Activated B cell treated with CpG ODN at 0.5 μM for 24 hours (primary cell): ENCODE results near the gene PRKN. TPM values are rescaled to one million over a fixed set of nuclear protein-coding genes. Genes with fewer than 3 reads are reported as not detected.

Experiments
- ATAC-seq: fragments of 200-7000 bp; cut with Tn5 transposase; one replicate; pipeline ENCODE4 v1.10.0; 2021; ENCODE audit warnings: low read depth, mild to moderate bottlenecking, moderate library complexity
- CTCF ChIA-PET: fragments of 350-600 bp; sonication (Branson Sonifier 250); formaldehyde crosslinking; loops from one replicate; lab custom pipeline; 2021; ENCODE audit warnings: antibody characterized with exemption; lab: Charles Lee
- POLR2A ChIA-PET: fragments of 350-600 bp; sonication (Branson Sonifier 250); formaldehyde crosslinking; loops from one replicate; lab custom pipeline; 2021; ENCODE audit warnings: antibody characterized with exemption; lab: Charles Lee
- DNase-seq: peaks from one replicate; pipeline ENCODE4 v3.0.0; 2022
- H3K27ac Mint-ChIP-seq: one replicate; pipeline ENCODE4 v1.8.0; 2020; ENCODE audit warnings: mixed read lengths
- H3K27me3 Mint-ChIP-seq: one replicate; pipeline ENCODE4 v1.8.0; 2021; ENCODE audit warnings: mixed read lengths
- H3K36me3 Mint-ChIP-seq: one replicate; pipeline ENCODE4 v1.8.0; 2021; ENCODE audit warnings: low read depth, mixed read lengths
- H3K4me1 Mint-ChIP-seq: one replicate; pipeline ENCODE4 v1.8.0; 2021; ENCODE audit warnings: mixed read lengths
- H3K4me3 Mint-ChIP-seq: one replicate; pipeline ENCODE4 v1.8.0; 2020; ENCODE audit warnings: mild to moderate bottlenecking, mixed read lengths
- H3K9me3 Mint-ChIP-seq: one replicate; pipeline ENCODE4 v1.8.0; 2020; ENCODE audit warnings: mixed read lengths
- intact Hi-C: fragments of 100-400 bp; cut with micrococcal nuclease; formaldehyde crosslinking; loops from one replicate; pipeline ENCODE4 v1.15.1; 2024
- total RNA-seq: library from RNA; stranded (reverse); gene quantifications from 2 replicates; pipeline ENCODE4 v1.2.3, GENCODE V29; 2022
- TF ChIP-seq, protein P1 (sequence below): fragments of 200-600 bp; IDR thresholded peaks from one replicate; pipeline ENCODE4 v1.8.0; 2022; ENCODE audit warnings: antibody characterized with exemption, mild to moderate bottlenecking

PRKN gene
- total RNA-seq, 1 donor from 2014 or later = 2.3 TPM

DNA sequence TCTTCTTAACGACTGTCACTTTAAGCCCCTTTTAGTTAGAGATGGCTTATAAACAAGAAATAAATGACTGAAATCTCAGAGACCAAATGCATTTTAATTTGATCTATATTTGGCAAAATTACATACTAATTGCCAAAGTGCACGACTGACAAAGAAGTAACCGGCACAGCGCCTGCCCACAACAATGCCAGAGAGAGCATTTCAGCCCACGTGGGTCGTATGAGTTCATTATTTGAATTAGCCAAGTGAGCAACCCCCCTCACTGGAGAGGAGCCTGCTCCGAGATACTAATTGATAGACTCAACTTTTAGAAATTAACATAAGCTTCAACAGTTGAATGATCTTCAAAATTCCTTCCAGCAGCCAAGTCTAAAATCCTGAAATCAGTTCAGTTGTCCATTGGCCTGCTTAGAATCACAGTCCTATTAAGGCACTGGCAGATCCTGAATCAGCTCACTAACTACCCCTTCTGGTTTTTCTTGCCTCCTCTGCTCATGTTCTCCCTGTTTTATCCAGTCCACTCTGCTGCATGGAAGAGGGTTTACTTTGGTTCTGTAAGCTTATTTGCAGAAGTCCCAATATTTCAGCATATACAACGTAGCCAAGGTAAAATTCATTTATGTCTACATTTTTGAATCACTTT is 934.6 kb downstream of the PRKN start:
- no peaks in the 10 kb centered on the region for H3K27me3 Mint-ChIP-seq
- TF ChIP-seq, protein P1, sequence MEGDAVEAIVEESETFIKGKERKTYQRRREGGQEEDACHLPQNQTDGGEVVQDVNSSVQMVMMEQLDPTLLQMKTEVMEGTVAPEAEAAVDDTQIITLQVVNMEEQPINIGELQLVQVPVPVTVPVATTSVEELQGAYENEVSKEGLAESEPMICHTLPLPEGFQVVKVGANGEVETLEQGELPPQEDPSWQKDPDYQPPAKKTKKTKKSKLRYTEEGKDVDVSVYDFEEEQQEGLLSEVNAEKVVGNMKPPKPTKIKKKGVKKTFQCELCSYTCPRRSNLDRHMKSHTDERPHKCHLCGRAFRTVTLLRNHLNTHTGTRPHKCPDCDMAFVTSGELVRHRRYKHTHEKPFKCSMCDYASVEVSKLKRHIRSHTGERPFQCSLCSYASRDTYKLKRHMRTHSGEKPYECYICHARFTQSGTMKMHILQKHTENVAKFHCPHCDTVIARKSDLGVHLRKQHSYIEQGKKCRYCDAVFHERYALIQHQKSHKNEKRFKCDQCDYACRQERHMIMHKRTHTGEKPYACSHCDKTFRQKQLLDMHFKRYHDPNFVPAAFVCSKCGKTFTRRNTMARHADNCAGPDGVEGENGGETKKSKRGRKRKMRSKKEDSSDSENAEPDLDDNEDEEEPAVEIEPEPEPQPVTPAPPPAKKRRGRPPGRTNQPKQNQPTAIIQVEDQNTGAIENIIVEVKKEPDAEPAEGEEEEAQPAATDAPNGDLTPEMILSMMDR = no peak
- H3K4me3 Mint-ChIP-seq = no peak overlapping the region
- H3K36me3 Mint-ChIP-seq = no peaks in the 10 kb centered on the region
- CTCF ChIA-PET = no interaction called here
- POLR2A ChIA-PET = interaction anchor here (0.6 kb wide), 1 partner anchor 203 kb away, joined by 3 read pairs; no protein-coding TSS in a partner anchor
- peaks cover 7% of the 10 kb centered on the region for H3K9me3 Mint-ChIP-seq
- no peak overlapping the region for H3K27ac Mint-ChIP-seq
- no peaks in the 10 kb centered on the region for H3K4me1 Mint-ChIP-seq
- intact Hi-C loops = no loop called here
- no peak for ATAC-seq
- no peak for DNase-seq

DNA sequence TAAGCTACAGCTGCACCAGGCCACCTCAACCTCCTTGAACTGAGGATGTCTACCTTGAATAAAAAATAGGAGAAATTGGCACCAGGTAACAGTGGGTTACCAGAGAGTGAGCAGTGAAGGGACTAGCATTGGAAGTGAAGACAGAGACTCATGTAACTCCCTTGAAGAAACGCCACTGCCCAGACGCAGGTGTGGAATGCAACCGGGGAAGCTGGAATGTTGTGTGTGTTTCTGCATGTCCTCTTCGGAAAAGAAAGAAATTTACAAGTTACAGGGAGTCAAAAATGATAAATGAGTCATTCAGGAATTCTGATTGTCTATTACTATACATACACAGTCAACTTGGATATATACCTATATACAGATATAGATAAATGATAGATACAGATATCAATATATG is 939.0 kb downstream of the PRKN start:
- H3K27me3 Mint-ChIP-seq = no peaks in the 10 kb centered on the region
- ATAC-seq = no peak
- peaks cover 15% of the 10 kb centered on the region for H3K9me3 Mint-ChIP-seq
- no peak for DNase-seq
- H3K27ac Mint-ChIP-seq = no peak overlapping the region
- no peaks in the 10 kb centered on the region for H3K36me3 Mint-ChIP-seq
- TF ChIP-seq, protein P1 = no peak
- H3K4me1 Mint-ChIP-seq = no peaks in the 10 kb centered on the region
- POLR2A ChIA-PET = no interaction called here
- CTCF ChIA-PET = no interaction called here
- intact Hi-C loops = no loop called here
- no peak overlapping the region for H3K4me3 Mint-ChIP-seq

DNA sequence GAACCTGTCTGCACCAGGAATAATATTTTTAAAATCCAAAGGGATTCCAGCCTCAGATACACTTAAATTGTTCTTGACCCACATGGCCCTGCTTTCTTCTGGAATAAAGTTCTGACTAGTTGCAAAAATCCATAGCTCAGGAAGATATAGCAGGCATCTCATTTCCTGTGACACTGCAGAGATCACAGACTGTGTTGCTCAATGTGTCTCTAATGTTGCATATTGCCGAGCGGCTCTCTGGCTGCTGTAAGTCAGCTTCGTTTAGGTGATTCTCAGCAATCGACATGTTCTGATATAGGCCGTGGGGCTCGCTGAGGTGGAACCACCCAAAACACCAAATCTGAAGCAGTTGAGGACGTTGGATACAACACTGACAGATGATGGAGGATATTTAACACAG is 955.4 kb downstream of the PRKN start:
- POLR2A ChIA-PET = no interaction called here
- no peak for DNase-seq

GRCh38 chr6:161761966-161762365 is 965.6 kb downstream of the PRKN start:
- DNase-seq = no peak

More for the DNA sequence above, 955.4 kb downstream of the PRKN start:
- H3K27me3 Mint-ChIP-seq = no peaks in the 10 kb centered on the region
- intact Hi-C loops = no loop called here
- ATAC-seq = no peak
- H3K4me1 Mint-ChIP-seq = no peaks in the 10 kb centered on the region
- TF ChIP-seq, protein P1 = no peak
- no peak overlapping the region for H3K27ac Mint-ChIP-seq
- CTCF ChIA-PET = no interaction called here
- no peaks in the 10 kb centered on the region for H3K36me3 Mint-ChIP-seq
- H3K9me3 Mint-ChIP-seq = no peaks in the 10 kb centered on the region
- H3K4me3 Mint-ChIP-seq = no peak overlapping the region

GRCh38 chr6:161755080-161755479 is 972.5 kb downstream of the PRKN start:
- TF ChIP-seq, protein P1 = no peak
- POLR2A ChIA-PET = no interaction called here
- CTCF ChIA-PET = no interaction called here
- Mint-ChIP-seq H3K9me3 (no peaks in the 10 kb centered on the region), H3K27ac (no peak overlapping the region), H3K36me3 (no peaks in the 10 kb centered on the region), H3K4me3 (no peak overlapping the region), H3K27me3 (no peaks in the 10 kb centered on the region), H3K4me1 (no peaks in the 10 kb centered on the region)
- DNase-seq = no peak
- intact Hi-C loops = no loop called here
- no peak for ATAC-seq

More at GRCh38 chr6:161761966-161762365, 965.6 kb downstream of the PRKN start:
- ChIA-PET CTCF (no interaction called here), POLR2A (no interaction called here)
- Mint-ChIP-seq H3K27me3 (no peaks in the 10 kb centered on the region), H3K4me3 (no peak overlapping the region), H3K4me1 (no peaks in the 10 kb centered on the region), H3K27ac (no peak overlapping the region), H3K36me3 (no peaks in the 10 kb centered on the region), H3K9me3 (no peaks in the 10 kb centered on the region)
- TF ChIP-seq, protein P1 = no peak
- intact Hi-C loops = no loop called here
- ATAC-seq = no peak
